NCI-H524 treated with DMSO at 0.1 percent for 48 hours (cell line): Measurements from ENCODE around the gene ENPP7.
"Not testable (repeated sequence)": the region's sequence is repeated elsewhere in the genome, so short reads cannot be mapped to it uniquely, and the experiment has no call there.

ENCODE experiments used
- DNase-seq: peaks from one replicate; lab custom pipeline; 2025; lab: John Stamatoyannopoulos, UW

Gene ENPP7

DNA sequence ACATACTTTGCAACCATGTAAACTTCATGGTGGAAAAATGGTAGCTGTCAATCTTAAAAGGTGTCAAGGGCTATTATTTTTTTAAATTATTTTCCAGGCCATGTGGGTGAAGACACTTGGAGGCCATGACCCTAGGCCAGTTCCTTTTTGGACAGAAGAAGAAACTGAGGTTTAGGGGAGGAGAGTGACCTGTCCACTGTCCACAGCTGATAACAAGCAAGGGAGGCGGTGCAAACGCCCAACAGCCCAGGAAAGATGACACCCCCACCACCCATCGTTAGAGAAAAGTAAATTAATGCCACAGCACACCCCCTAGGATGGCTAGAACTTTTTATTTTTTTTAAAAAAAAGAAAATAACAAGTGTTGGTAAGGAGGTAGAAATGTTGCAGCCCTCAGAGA is 19.2 kb downstream of the ENPP7 start:
- no peak for DNase-seq

DNA sequence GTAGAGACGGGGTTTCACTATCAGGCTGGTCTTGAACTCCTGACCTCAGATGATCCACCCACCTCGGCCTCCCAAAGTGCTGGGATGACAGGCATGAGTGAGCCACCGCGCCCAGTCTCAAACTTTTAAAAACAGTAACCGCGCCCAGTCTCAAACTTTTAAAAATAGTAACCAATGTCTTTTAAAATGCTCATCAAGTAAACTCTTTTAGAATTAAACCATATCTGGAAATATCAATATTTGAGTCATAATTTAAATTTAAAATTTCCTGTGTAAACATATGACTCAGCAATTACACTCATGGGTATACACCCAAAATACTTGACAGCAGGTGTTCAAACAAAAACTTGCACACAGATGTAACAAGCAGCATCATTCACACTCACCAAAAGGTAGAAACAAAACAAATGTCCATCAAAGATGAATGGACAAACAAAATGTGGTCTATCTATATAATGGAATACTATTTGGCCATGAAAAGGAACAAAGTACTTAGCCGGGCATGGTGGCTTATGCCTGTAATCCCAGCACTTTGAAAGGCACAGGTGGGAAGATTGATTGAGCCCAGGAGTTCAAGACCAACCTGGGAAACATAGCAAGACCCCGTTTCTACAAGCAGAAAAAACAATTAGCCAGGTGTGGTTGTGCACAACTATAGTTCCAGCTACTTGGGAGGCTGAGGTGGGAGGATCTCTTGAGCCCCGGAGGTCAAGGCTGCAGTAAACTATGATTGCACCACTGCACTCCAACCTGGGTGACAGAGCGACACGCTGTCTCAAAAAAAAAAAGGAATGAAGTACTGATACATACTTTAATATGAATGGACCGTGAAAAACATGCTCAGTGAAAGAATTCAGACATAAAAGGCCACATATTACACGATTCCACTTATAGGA is 20.2 kb downstream of the ENPP7 start:
- DNase-seq, result no peak

DNA sequence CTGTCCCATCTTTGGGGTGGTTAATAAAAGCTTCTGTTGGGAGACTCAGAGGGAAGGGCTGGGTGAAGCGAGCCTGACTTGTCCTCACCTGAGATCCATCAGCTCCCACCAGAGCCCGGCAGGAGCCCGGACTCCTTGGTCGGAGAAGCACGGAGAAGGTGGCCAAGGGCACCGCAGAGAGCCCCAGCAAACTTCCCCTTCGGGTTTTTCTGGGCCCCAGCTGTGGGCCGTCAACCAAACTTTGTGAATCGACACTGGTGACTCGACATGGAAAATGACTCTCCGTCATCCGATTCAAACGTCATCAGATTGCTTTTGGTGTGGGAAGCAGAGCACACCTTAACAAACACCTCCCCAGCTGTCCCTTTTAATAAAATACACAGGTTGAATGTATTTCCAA is 21.4 kb downstream of the ENPP7 start:
- DNase-seq, result no peak

DNA sequence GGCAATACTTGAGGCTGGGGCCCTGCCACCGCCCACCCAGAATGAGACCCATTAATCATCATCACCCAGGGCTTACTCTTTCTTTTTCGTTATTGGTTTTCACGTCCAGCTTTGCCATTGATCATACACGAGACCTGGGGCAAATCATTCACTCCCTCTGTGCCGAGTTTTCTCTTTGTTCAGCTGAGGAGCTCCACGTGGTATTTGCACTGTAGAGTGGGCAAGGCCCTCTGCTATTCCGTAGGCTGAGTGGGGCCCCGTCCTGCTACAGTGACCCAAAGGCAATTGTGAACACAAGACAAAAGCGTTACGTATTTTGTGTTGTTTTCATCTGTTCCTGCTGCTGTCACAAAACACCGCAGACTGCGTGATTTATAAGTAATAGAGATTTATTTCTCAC is 23.6 kb downstream of the ENPP7 start:
- DNase-seq, result no peak

DNA sequence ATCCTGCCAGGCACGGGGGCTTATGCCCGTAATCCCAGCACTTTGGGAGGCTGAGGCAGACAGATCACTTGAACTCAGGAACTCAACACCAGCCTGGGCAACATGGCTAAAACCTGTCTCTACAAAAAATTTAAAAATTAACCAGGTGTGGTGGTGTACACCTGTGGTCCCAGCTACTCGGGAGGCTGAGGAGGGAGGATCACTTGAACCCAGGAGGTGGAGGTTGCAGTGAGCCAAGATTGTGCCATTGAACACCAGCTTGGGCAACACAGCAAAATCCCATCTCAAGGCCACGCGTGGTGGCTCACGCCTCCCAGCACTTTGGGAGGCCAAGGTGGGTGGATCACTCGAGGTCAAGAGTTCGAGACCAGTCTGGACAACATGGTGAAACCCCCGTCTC is 24.2 kb downstream of the ENPP7 start:
- not testable (repeated sequence) for DNase-seq

DNA sequence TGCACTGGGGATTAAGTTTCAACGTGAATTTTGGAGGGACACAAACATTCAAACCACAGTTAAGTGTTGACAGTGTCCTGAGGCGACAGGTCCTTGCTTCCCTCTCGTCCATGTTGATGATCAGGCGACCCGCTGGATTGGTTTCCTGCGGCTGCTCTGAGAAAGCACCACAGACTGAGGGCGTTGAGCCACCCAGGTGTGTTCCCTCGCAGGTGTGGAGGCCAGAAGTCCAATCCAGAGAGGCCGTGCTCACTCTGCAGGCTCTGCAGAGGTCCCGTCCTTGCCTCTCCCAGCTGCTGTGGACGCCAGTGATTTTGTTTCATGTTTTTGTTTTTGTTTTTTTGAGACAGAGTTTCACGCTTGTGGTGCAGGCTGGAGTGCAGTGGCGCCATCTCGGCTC is 24.8 kb downstream of the ENPP7 start:
- no peak for DNase-seq

DNA sequence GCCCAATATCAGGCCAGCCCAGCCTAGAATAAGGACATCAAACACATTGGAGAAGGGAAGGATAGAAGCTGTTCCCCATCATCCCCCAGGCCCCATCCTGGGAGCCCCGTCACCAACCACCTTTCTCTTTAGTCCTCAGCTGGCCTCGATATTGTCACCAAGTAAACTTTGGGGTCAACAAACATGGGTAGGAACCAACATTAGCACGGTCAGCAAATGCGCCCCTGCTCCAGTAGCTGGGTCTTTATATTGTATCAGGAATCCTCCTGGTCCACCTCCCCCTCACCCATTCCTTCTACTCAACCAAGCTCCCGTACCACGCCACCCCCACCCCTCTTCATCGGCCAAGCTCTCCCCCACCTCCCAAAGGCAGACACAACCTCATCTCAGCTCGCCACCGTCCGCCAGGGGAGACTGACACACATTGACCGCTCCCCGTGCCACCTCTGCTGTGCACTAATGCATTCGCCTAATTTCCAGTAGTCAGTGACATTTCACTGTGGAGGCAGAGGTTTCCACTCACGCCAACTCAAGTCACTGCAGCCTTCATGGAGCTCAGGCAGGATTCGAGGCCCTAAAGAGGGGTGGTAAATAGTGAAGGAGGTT is 26.5 kb downstream of the ENPP7 start:
- no peak for DNase-seq

DNA sequence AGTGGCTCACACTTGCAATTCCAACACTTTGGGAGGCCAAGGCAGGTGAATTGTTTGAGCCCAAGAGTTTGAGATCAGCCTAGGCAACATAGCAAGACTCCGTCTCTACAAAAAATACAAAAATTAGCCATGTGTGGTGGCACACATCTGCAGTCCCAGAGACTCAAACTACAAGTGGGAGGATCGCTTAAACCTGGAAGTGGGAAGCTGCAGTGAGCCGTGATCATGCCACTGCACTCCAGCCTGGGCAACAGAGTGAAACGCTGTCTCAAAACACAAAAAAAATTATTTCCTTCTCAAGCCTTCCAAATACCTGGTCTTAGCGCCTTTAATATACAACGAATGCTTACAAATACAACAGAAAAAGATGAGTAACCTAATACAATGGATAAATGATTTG is 27.5 kb downstream of the ENPP7 start:
- DNase-seq, result no peak

DNA sequence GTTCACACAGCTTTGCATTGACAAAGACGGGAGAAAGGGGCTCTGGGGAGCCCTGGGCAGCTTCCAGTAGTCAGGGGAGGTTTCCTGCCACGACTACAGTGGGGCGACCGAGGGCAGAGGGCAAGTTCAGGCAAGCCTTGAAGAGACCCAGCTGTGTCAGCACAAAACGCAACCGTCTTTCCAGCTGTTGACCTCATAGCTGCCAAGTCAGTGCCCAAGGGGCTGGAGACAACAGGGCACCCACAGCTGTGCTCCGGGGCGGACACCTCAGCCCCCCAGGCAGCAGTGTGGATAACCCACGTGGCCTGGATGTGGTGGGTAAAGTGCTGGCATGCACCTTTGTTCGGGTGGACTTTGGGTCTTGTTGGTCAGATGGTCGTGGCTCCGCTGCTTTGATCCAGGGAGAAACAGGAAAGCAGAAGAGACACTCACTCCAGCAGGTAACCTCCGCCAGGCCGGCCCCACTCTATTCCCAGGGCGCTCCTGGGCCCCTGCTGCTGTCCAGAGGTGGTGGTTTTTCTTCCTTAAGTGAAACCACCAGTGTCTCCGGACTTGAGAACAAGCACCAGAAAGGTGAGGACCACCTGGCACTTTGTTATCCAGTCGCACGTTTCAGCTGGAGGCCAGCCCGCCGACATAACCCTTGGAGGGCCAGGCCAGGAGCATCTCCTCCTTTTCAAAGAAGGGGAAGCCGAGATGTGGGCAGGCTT is 29.6 kb downstream of the ENPP7 start:
- DNase-seq, result no peak

DNA sequence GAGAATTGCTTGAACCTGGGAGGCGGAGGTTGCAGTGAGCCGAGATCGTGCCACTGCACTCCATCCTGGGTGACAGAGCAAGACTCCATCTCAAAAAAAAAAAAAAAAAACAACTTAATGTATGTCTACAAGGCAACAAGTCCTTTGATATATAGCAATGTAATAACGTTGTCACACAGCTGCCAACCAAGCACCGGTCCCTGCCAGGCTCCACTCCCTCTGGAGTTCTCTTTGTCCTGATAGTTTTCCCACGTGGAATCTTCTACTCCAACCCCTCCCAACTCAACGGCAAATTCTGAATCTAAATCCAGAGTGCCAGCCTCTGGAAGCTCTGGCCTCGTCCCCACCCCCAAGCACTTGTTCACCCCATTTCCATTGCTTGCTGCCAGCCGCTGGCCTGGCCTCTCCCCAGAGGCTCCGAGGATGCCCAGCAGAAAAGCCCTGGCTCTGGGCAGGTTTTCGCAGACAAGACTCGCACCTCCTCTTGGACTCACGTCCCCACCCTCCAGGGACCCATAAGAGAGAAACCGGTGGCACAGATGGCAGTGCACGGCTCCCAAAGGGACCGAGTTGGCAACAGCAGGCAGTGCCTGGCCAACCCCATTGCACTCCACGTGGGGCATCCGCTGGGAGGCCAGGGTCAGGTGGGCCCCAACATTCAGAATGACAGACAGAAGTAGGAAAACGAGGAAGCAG is 31.3 kb downstream of the ENPP7 start:
- no peak for DNase-seq

DNA sequence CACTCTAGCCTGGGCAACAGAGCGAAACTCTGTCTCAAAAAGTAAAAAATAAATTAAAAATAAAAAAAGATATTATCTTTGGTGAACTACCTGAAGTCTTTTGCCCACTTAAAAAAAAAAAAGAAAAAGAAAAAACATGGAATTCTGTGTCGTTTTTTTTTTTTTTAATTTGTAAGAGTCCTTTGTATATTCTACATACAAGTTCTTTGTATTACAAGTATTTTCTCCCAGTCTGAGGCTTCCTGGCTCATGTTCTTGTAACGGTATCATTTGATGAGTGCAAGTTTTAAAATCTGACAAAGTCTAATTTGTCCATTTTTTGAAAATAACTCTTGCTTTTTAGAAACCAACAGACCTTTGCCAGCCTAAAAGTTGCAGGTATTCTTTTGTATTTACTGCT is 35.0 kb downstream of the ENPP7 start:
- DNase-seq, result no peak

DNA sequence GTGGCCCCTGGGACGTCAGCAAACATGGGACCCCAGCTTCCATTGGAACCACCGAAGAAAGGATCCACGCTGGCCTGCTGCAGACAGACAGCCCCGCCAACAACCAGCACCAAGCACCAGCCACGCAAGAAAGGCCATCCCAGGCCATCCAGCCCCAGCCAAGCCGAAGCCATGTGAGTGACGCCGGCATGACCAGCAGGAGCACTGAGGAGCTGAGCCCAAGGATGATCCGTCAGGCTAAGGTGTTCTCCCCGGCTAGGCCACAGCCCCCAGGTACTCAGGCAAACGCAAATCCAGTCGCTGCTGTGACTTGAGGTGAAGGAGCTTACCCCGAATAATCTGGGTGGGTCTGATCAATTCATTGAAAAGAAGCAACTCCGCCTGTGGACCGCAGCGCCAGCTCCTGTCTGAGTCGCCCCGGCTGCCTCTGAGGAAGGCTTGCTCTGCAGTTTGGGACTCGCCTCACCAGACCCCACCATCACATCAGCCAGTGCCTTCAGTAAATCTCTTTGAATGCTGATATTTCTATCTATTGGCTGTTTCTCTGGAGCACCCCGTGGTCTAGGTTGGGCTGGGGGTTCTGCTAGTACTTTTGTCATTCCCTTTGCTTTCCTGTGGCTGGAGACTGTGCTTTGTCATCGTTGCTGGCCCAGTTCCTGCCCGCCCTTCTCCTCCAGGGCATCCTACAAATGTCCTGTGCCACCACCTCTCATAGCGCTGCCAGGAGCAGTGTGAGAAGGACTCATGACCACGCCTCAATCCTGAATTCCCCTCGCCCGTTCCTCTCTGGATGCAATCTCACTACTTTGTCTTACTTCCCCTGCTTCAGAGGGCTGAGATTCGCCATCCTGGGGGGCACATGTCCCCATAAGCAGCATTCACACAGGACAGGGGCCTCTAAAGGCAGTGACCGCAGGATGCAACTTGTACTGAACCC is 39.1 kb downstream of the ENPP7 start:
- no peak for DNase-seq

DNA sequence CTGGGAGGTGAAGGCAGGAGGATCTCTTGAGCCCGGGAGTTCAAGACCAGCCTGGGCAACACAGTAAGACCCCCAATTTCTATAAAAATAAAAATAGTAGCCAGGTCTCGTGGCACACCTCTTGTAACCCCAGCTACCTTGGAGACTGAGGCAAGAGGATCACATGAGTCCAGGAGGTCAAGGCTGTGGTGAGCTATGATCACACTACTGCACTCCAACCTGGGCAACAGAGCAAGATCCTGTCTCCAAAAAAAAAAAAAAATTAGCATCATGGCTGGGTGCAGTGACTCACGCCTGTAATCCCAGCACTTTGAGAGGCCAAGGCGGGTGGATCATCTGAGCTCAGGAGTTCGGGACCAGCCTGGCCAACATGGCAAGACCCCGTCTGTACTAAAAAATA is 40.5 kb downstream of the ENPP7 start:
- DNase-seq, result no peak

DNA sequence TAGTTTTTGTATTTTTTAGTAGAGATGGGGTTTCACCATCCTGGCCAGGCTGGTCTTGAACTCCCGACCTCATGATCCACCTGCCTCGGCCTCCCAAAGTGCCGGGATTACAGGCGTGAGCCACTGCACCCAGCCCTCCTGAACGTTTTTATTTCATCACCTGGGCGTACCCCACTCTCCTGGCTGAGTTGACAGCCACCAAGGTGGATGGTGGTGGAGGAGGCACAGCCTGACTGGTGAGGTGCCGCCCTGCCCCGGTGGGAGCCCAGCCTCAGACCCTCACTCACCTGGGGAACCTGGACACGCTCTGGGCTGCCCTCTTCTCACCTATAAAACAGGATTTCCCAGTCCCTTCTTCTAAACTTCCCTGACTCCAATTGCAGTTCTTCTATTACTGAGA is 42.0 kb downstream of the ENPP7 start:
- not testable (repeated sequence) for DNase-seq

DNA sequence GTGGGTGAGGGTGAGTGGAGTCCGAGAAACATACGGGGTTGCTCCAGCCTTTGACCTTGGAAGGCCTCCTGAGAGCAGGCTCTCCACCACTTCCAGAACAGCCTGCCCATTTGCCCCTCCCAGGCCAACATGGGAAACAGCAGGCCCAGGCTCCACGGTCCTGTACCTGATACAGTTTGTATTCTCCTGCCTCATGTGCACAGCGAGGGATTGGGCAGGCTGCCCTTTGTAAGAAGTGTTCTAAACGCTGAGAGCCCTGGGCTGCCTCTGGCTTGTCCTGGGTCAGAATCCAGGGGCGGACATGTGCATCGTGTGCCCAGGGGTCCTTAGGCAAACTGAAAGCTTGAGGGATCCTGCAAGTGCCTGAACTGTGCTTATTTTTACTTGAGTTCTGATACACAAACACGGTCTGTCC is 43.8 kb downstream of the ENPP7 start:
- DNase-seq, result no peak

DNA sequence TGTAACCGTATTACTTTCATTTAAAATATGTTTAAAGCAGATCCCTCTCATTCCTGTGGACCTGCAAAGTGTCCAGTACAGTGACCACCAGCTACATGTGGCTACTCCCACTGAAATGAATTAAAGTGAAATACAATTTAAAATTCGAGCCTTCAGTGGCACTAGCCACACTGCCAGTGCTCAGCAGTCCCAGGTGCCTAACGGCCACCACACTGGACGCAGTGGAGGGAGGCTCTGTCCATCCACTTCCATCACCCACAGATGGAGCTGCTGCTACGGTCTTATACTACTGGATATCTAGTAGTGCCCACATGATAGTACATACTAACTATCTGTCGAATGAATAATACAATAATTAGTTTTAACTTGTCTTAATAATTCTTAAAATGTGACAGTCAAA is 44.9 kb downstream of the ENPP7 start:
- DNase-seq, result no peak

DNA sequence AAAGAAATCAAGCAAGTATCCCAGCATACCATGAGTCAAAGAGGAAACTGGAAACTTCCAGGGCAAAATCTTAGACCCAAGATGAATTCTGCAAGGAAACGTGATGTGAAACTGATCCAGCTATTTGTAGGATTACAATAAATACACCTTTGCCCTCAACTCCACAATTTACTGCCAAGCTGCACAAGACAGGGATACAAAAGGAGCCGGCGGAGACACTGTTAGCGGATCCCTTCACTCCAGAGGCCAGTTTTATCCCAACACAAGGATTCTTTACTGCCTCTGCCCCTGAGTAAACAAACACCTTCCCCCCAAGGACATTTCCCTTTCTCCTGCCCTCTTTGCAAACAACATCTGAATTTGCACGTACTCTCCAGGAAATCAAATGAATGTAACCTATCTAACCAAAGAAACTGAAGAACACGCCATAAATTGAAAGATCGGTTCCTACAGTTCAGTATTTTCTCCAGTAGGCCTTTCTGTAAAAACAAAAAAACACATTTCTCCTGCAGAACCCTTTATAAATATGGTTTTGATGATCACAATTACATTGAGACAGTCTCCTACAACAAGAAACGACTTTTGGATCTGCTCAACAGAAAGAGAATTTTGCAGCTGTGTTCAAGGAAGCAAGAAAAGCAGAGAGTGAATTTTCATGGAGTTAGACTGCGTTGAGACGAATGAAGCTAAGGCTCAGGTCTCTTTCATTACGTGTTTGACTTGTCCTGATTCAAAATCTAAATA is 45.8 kb downstream of the ENPP7 start:
- no peak for DNase-seq

DNA sequence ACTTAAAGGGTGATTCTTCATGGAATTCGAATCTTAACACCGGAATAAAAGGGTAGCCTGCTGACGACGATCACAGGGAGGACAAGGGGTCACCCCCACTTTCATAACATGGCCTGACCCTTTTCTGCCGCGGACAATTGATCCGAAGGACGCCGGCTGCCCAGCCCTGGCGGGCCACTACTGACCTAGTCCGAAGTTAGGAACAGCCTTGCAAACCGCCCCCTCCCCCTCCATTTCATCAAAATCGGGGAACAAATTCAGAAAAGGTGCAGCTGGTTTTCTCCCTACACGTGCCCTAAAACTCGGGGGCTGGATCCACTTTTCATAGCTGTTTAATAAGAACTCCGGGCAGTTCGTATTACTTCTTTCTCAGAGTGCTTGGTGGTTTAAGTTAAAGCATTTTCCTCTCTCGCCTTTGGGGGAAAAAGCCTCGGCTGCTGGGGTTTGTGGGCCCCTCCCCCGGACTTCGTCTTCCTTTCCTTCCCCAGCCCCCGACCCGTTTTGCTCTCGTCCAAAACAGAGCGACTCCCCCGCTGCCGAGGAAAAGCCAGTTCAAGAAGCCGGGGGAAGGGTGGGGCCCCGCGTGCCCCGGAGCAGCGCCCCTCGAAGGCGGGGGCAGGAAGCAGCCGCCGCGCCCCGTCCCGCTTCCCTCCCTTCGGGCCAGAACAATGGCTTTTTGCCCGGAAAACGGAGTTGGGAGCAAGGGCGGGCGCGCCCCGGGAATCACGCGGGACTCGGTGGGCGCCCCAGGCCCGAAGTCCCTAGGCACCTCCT is 46.6 kb downstream of the ENPP7 start:
- no peak for DNase-seq

DNA sequence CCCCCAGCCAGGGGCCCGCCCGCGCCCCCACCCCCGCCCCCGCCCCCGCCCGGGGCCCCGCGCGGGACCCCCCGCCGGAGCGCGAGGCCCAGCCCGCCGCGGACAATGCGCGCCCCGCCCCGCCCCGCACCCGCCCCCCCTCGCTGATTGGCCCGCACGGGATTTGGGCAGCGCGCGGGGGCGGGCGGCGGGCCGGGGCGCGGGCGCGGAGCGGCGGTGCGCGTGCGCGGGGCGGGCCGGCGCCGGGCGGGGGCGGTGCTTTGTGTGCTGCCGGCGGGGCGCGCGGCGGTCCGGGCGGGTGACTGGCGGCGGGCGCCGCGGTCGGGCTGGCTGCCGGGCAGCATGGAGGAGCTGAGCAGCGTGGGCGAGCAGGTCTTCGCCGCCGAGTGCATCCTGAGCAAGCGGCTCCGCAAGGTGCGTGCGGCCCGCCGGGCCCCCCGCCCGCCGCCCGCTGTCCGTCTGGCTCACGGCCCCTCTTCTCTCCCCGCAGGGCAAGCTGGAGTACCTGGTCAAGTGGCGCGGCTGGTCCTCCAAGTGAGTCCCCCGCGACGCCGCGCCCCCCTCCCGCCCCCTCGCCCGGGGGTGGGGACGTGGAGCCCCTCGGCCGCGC is 47.3 kb downstream of the ENPP7 start, which contains the start of gene CBX2:
Gene CBX2 (plus strand): TSS at position 255 of the 610 bp plus-strand sequence. CDS start 88 bp downstream, at position 343.
- no peak for DNase-seq
